MM.1S (cell line): ENCODE measurements around the gene PPME1.

Experiments used
- CTCF ChIP-seq: fragments of 300-600 bp; sonication (generic); IDR thresholded peaks from 2 replicates; pipeline ENCODE4 v1.5.1; 2016; ENCODE audit warnings: antibody characterized with exemption, low read length, mixed read lengths
- EZH2 ChIP-seq: fragments of 300-600 bp; sonication (generic); optimal IDR thresholded peaks from 2 replicates; pipeline ENCODE3; 2017; ENCODE audit warnings: low read depth, mild to moderate bottlenecking, antibody characterized with exemption, low read length, mixed read lengths
- EZH2phosphoT487 ChIP-seq: fragments of 300-600 bp; sonication (generic); IDR thresholded peaks from 2 replicates; pipeline ENCODE4 v1.6.1; 2018; ENCODE audit warnings: antibody characterized with exemption, low read length

GRCh38 chr11:74159642-74160041, 11.4 kb upstream of the PPME1 start:
- TF ChIP-seq CTCF (no peak), EZH2 (no peak), EZH2phosphoT487 (no peak)
